ENCODE measurements around the gene ZNF660. TPM values are rescaled to one million over a fixed set of nuclear protein-coding genes. Genes with fewer than 3 reads are reported as not detected.

The ZNF660 gene
- total and polyA plus RNA-seq, 10 of the 15 experiments (the other 5 are each of a cell fraction or from before 2014, with no cell fraction given), result 0.62 to 2.6 (median 1.7) TPM

GRCh38 chr3:44643024-44643423 lies 58.3 kb downstream of the ZNF660 start:
- POLR2A ChIA-PET, result no interaction called here
- Histone ChIP-seq H3K27ac (ENCODE audit: control insufficient read depth, insufficient read depth) (no peak overlapping the region), H3K9me3 (replicated peaks; ENCODE audit: control insufficient read depth, insufficient read depth, low read length) (peaks cover 40% of the 10 kb centered on the region), H3K4me1 (ENCODE audit: control insufficient read depth, insufficient read depth, low read length) (no peaks in the 10 kb centered on the region), H3K79me2 (ENCODE audit: control insufficient read depth, insufficient read depth, low read length) (no peaks in the 10 kb centered on the region), H3K4me3 (no peak overlapping the region), H3K27me3 (replicated peaks in 1 of 2; ENCODE audit: control insufficient read depth in 2 of 2, insufficient read depth in 2 of 2, low read length in 1 of 2) (no peaks in the 10 kb centered on the region), H4K20me1 (ENCODE audit: control insufficient read depth, insufficient read depth) (no peaks in the 10 kb centered on the region), H2AFZ (ENCODE audit: control insufficient read depth, low read depth, low read length) (no peak overlapping the region), H3K36me3 (ENCODE audit: control insufficient read depth in 2 of 2, insufficient read depth in 2 of 2, low read length in 1 of 2) (peaks cover 7 to 18% of the 10 kb centered on the region in 2 experiments), H3K9ac (ENCODE audit: control insufficient read depth, insufficient read depth, low read length) (no peak overlapping the region), H3K4me2 (ENCODE audit: control insufficient read depth, insufficient read depth) (no peak overlapping the region)
- intact Hi-C loops (cut with micrococcal nuclease; ENCODE audit: unreplicated experiment) (loop anchor here (10.0 kb wide), 1 partner anchor 122 kb away; the partner anchor contains the start of genes KIAA1143 and KIF15), in situ Hi-C loops (cut with MboI) (no loop called here)
- 97% methylated on average over 4 of the region's 4 CpGs for WGBS (ENCODE audit: insufficient coverage, insufficient replicate concordance, low lambda C conversion rate, missing lambda C conversion rate)
- RAD21 ChIA-PET (ENCODE audit: unreplicated experiment), result no interaction called here
- CTCF ChIA-PET, result no interaction called here
- FAIRE-seq, result no peak
- SMC1A ChIA-PET (ENCODE audit: uncharacterized antibody, unreplicated experiment), result no interaction called here
- no peak for ATAC-seq
- no peak for TF ChIP-seq USF1 (IDR thresholded peaks at IDR 0.05; ENCODE audit: borderline replicate concordance, extremely low read length, insufficient read depth, low read depth, low read length)
- TF ChIP-seq BACH1 (IDR thresholded peaks at IDR 0.05; ENCODE audit: borderline replicate concordance), result no peak
- TF ChIP-seq CBX5 (IDR thresholded peaks at IDR 0.05; ENCODE audit: low read depth), result peak; percentile 60; the same call in 1 of the 2 replicates
- TF ChIP-seq ZNF207 (IDR thresholded peaks at IDR 0.05; ENCODE audit: borderline replicate concordance), result no peak
- no peak for TF ChIP-seq CEBPZ (IDR thresholded peaks at IDR 0.05; ENCODE audit: low read depth, low read length)
- DNase-seq (ENCODE audit: low read depth, low spot score), result no peak
- BruUV-seq (replicated peaks), result TSS peak; percentile 31
